GM13977 (cell line): Measurements from ENCODE around the gene ASIC2.
"Not testable (repeated sequence)": the region's sequence is repeated elsewhere in the genome, so short reads cannot be mapped to it uniquely, and the experiment has no call there.

Experiments used
- DNase-seq: peaks from one replicate; pipeline ENCODE4 v3.0.0; 2012; ENCODE audit warnings: low spot score
- in situ Hi-C: fragments of 300-500 bp; cut with MboI; formaldehyde crosslinking; loops from one replicate; pipeline ENCODE4 v1.12.0; 2022; ENCODE audit warnings: low sequenced_read_pairs, low pct_unique_long_range_greater_than_20kb, mixed read lengths, inconsistent platforms; ENCODE audit not compliant: unreplicated experiment
- TF ChIP-seq, protein P1 (sequence below): IDR thresholded peaks from 2 replicates; pipeline ENCODE4 v1.5.1; 2012; ENCODE audit warnings: mild to moderate bottlenecking, control low read depth; ENCODE audit not compliant: insufficient read depth; ENCODE audit errors: extremely low read depth, missing control alignments

The ASIC2 gene

DNA sequence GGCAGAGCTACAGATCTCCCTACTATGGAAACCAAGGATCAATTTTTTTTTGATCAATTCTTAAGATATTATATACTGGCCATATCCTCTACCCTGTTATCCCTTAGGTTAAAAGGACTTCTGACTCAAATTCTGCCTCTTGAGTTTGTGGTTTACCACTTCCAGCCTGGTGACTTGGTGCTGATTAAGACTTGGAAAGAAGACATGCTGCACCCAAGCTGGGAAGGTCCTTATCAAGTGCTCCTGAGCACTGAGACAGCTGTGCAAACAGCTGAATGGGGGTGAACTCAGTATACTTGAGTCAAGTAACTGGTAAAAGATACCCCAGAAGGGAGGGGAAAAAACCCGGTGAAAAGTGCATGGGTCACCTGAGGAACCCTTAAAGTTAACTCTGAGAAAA, 321.9 kb downstream of the ASIC2 start:
- in situ Hi-C loops, result no loop called here
- no peak for DNase-seq
- TF ChIP-seq, protein P1, sequence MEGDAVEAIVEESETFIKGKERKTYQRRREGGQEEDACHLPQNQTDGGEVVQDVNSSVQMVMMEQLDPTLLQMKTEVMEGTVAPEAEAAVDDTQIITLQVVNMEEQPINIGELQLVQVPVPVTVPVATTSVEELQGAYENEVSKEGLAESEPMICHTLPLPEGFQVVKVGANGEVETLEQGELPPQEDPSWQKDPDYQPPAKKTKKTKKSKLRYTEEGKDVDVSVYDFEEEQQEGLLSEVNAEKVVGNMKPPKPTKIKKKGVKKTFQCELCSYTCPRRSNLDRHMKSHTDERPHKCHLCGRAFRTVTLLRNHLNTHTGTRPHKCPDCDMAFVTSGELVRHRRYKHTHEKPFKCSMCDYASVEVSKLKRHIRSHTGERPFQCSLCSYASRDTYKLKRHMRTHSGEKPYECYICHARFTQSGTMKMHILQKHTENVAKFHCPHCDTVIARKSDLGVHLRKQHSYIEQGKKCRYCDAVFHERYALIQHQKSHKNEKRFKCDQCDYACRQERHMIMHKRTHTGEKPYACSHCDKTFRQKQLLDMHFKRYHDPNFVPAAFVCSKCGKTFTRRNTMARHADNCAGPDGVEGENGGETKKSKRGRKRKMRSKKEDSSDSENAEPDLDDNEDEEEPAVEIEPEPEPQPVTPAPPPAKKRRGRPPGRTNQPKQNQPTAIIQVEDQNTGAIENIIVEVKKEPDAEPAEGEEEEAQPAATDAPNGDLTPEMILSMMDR, result no peak

GRCh38 chr17:32970281-32970680, 322.8 kb downstream of the ASIC2 start:
- in situ Hi-C loops, result no loop called here
- no peak for DNase-seq
- TF ChIP-seq, protein P1, result no peak

GRCh38 chr17:32969231-32969630, 323.9 kb downstream of the ASIC2 start:
- in situ Hi-C loops, result not testable (repeated sequence)

DNA sequence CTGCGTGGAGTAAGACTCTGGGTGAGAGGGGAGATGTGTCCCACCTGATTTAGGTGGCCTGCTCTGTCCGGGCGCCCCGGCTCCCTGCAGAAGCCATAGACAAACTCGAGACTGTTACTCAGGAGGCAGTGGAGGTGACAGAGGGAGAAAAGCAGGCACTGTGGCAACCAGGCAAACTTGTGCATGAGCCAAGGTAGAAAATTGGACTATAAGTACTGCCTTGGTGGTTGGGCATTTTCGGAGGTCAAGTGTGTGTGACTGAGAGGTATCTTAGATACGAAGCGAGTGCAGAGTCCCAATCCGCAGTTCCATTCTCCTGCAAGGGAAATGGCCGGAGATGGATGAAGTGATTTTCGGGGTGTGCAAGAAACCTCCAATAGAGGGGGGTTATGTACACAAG, 328.6 kb downstream of the ASIC2 start:
- TF ChIP-seq, protein P1, result no peak
- no peak for DNase-seq
- in situ Hi-C loops, result no loop called here

More at GRCh38 chr17:32969231-32969630, 323.9 kb downstream of the ASIC2 start:
- DNase-seq, result not testable (repeated sequence)
